A549 (cell line): Measurements from ENCODE around the gene SFR1. TPM values are rescaled to one million over a fixed set of nuclear protein-coding genes. Genes with fewer than 3 reads are reported as not detected.

ENCODE experiments used
- ATAC-seq, 2 experiments: fragments of 200-7000 bp in 1 of 2; fragments of >200 bp in 1 of 2; cut with Nextera tagmentation in 1 of 2; cut with Tn5 transposase in 1 of 2; 3 replicates each; pipeline versions ENCODE4 v1.8.0 to v1.9.1; 2018 to 2020; ENCODE audit warnings: mild to moderate bottlenecking in 1 of 2, moderate library complexity in 1 of 2
- CTCF ChIA-PET: fragments of 300-600 bp; sonication (Branson Sonifier 250); formaldehyde crosslinking; extraction: SDS; loops from one replicate; lab custom pipeline; 2021; ENCODE audit warnings: antibody characterized with exemption, inconsistent platforms; lab: Yijun Ruan, JAX
- POLR2A ChIA-PET: fragments of 350-600 bp; formaldehyde crosslinking; extraction: SDS; loops from one replicate; lab custom pipeline; 2021; ENCODE audit warnings: antibody characterized with exemption, inconsistent platforms; lab: Yijun Ruan, JAX
- DNase-seq, 2 experiments: peaks; one replicate each; pipeline versions ENCODE4 v3.0.0 to v3.0.0-alpha.2; 2011 to 2016; ENCODE audit warnings: low read depth in 1 of 2, low spot score in 1 of 2
- FAIRE-seq: peaks from 2 replicates; lab custom pipeline; 2011; peaks lifted over from hg19 to GRCh38; lab: Jason Lieb, UNC
- H3K27ac ChIP-seq, 2 experiments: fragments of >200 bp; sonication (Bioruptor Twin); formaldehyde crosslinking; 3 replicates each; pipeline ENCODE4 v1.5.1; 2016 to 2017
- H3K4me1 ChIP-seq: fragments of >200 bp; sonication (Bioruptor Twin); formaldehyde crosslinking; 3 replicates; pipeline ENCODE4 v1.6.1; 2016
- H3K4me2 ChIP-seq: fragments of >200 bp; sonication (Bioruptor Twin); formaldehyde crosslinking; 3 replicates; pipeline ENCODE4 v1.6.1; 2016
- H3K4me3 ChIP-seq: fragments of >200 bp; sonication (Bioruptor Twin); formaldehyde crosslinking; 3 replicates; pipeline ENCODE4 v1.5.1; 2016
- H3K9me3 ChIP-seq: fragments of >200 bp; sonication (Bioruptor Twin); formaldehyde crosslinking; 3 replicates; pipeline ENCODE4 v1.6.1; 2016
- ATOH8 ChIP-seq: fragments of 250-450 bp; sonication (Bioruptor Pico); IDR thresholded peaks from 2 replicates; pipeline ENCODE4 v1.5.0; 2020; ENCODE audit warnings: low read depth, mild to moderate bottlenecking, moderate library complexity
- CBX2 ChIP-seq: fragments of 200-600 bp; sonication (generic); IDR thresholded peaks from 2 replicates; pipeline ENCODE4 v1.6.1; 2016; ENCODE audit warnings: low read depth, mild to moderate bottlenecking, borderline replicate concordance
- CBX8 ChIP-seq: fragments of 200-600 bp; sonication (generic); IDR thresholded peaks from 2 replicates; pipeline ENCODE4 v1.6.1; 2016
- CEBPB ChIP-seq, 2 experiments: fragments of >200 bp in 1 of 2; sonication (Bioruptor Twin) in 1 of 2; formaldehyde crosslinking in 1 of 2; IDR thresholded peaks; 2 replicates each; pipeline ENCODE4 v1.6.1; 2012 to 2016
- CHD2 ChIP-seq: fragments of 150-350 bp; IDR thresholded peaks from 2 replicates; pipeline ENCODE4 v1.6.1; 2014; ENCODE audit warnings: low read length; ENCODE audit not compliant: partially characterized antibody
- EHF ChIP-seq: fragments of 250-450 bp; sonication (Bioruptor Pico); IDR thresholded peaks from 2 replicates; pipeline ENCODE4 v1.5.0; 2020; ENCODE audit warnings: mild to moderate bottlenecking
- EHMT2 ChIP-seq: fragments of 200-600 bp; sonication (generic); IDR thresholded peaks from 2 replicates; pipeline ENCODE4 v1.6.1; 2016; ENCODE audit warnings: antibody characterized with exemption, low read depth, mild to moderate bottlenecking, moderate library complexity
- GATA3 ChIP-seq: IDR thresholded peaks from 2 replicates; pipeline ENCODE4 v1.6.1; 2012; ENCODE audit warnings: borderline replicate concordance
- HDAC2 ChIP-seq: fragments of 200-600 bp; sonication (generic); IDR thresholded peaks from 2 replicates; pipeline ENCODE4 v1.6.1; 2016
- HES2 ChIP-seq: fragments of >200 bp; sonication (Bioruptor Twin); formaldehyde crosslinking; IDR thresholded peaks from 2 replicates; pipeline ENCODE4 v1.6.1; 2016
- HEYL ChIP-seq: fragments of 250-450 bp; sonication (Bioruptor Pico); IDR thresholded peaks from 2 replicates; pipeline ENCODE4 v1.8.0; 2021; ENCODE audit warnings: mild to moderate bottlenecking, moderate library complexity
- HOXB13 ChIP-seq: fragments of 250-450 bp; sonication (Bioruptor Pico); IDR thresholded peaks from 2 replicates; pipeline ENCODE4 v1.5.0; 2020; ENCODE audit warnings: low read depth, mild to moderate bottlenecking, moderate library complexity
- HOXB5 ChIP-seq: fragments of 250-450 bp; sonication (Bioruptor Pico); IDR thresholded peaks from 2 replicates; pipeline ENCODE4 v1.5.0; 2020; ENCODE audit warnings: mild to moderate bottlenecking, moderate library complexity
- JUN ChIP-seq, 2 experiments: fragments of >200 bp; sonication (Bioruptor Twin); formaldehyde crosslinking; IDR thresholded peaks; 2 replicates in 1 of 2; 3 replicates in 1 of 2; pipeline ENCODE4 v1.6.1; 2016 to 2017
- KDM1A ChIP-seq: fragments of 200-600 bp; sonication (generic); IDR thresholded peaks from 2 replicates; pipeline ENCODE4 v1.6.1; 2016; ENCODE audit warnings: low read depth, mild to moderate bottlenecking
- KDM5A ChIP-seq: fragments of 200-600 bp; sonication (generic); IDR thresholded peaks from 2 replicates; pipeline ENCODE4 v1.6.1; 2016; ENCODE audit warnings: antibody characterized with exemption, mild to moderate bottlenecking
- MYC ChIP-seq: IDR thresholded peaks from 2 replicates; pipeline ENCODE4 v1.6.1; 2012; ENCODE audit warnings: mild to moderate bottlenecking, inconsistent platforms, low read length, improper control_type of control experiment, borderline replicate concordance
- NPAS2 ChIP-seq: fragments of 250-450 bp; sonication (Bioruptor Pico); IDR thresholded peaks from 2 replicates; pipeline ENCODE4 v1.8.0; 2022; ENCODE audit warnings: mild to moderate bottlenecking, moderate library complexity, borderline replicate concordance
- PHF8 ChIP-seq: fragments of 200-600 bp; sonication (generic); IDR thresholded peaks from 2 replicates; pipeline ENCODE4 v1.6.1; 2016; ENCODE audit warnings: low read depth, mild to moderate bottlenecking, antibody characterized with exemption, moderate library complexity, borderline replicate concordance
- POLR2A ChIP-seq: IDR thresholded peaks from 2 replicates; pipeline ENCODE4 v1.6.1; 2012; ENCODE audit warnings: mild to moderate bottlenecking, low read length
- POLR2AphosphoS2 ChIP-seq: conservative IDR thresholded peaks from 2 replicates; pipeline ENCODE4 v1.6.1; 2012; ENCODE audit warnings: low read length, improper control_type of control experiment, inconsistent platforms
- RCOR1 ChIP-seq: fragments of 150-350 bp; IDR thresholded peaks from 2 replicates; pipeline ENCODE4 v1.6.1; 2014; ENCODE audit warnings: antibody characterized with exemption, low read length, low read depth
- REST ChIP-seq: fragments of 200-600 bp; sonication (generic); IDR thresholded peaks from 2 replicates; pipeline ENCODE4 v1.6.1; 2016; ENCODE audit warnings: antibody characterized with exemption, mild to moderate bottlenecking, moderate library complexity
- RFX5 ChIP-seq: fragments of 450-650 bp; IDR thresholded peaks from 2 replicates; pipeline ENCODE4 v1.7.1; 2014; ENCODE audit warnings: antibody characterized with exemption, mild to moderate bottlenecking, moderate library complexity
- ZC3H11A ChIP-seq: fragments of 450-650 bp; IDR thresholded peaks from 2 replicates; pipeline ENCODE4 v1.6.1; 2014; ENCODE audit warnings: antibody characterized with exemption, mild to moderate bottlenecking
- ZNF302 ChIP-seq: fragments of 250-450 bp; sonication (Bioruptor Pico); IDR thresholded peaks from 2 replicates; pipeline ENCODE4 v1.9.0; 2021; ENCODE audit warnings: inconsistent platforms, mild to moderate bottlenecking, moderate library complexity
- WGBS: methylation state at CpG from one replicate; pipeline ENCODE4 v1.1.6; 2017; ENCODE audit errors: missing lambda C conversion rate; 5-methylcytosine and 5-hydroxymethylcytosine counted together
- polyA plus RNA-seq, 4 experiments: library from polyadenylated mRNA; depleted of rRNA in 3 of 4; stranded (reverse); fragments of >200 nt; fragmentation: RNase III in 1 of 4; extraction: RNeasy Plus Mini Kit Qiagen cat#74134 plus additional on column Dnase treatment in 1 of 4; gene quantifications; 2 replicates in 3 of 4; 3 replicates in 1 of 4; pipeline ENCODE4 v1.2.3, GENCODE V29; 2011 to 2017

Gene SFR1
- polyA plus RNA-seq, 2 of the 4 experiments (the other 2 are of a cell fraction), result 16.2 to 17.6 TPM

- CTCF ChIA-PET, result interaction anchor here (1.0 to 3.1 kb wide), 4 partner anchors 14 to 51 kb away, joined by 3 to 15 read pairs (median 6); partner anchors contain the start of gene SFR1
- no peak for TF ChIP-seq ZC3H11A
- Histone ChIP-seq H3K4me3 (no peak overlapping the region), H3K4me2 (no peak overlapping the region), H3K9me3 (no peaks in the 10 kb centered on the region), H3K4me1 (no peaks in the 10 kb centered on the region), H3K27ac (no peak overlapping the region)
- no peak for ATAC-seq
- DNase-seq, result no peak
- 70% methylated on average over 3 of the region's 3 CpGs for WGBS
- no peak for FAIRE-seq
- POLR2A ChIA-PET, result no interaction called here
Observed at GRCh38 chr10:104076743-104077160, 45.2 kb upstream of the SFR1 start.

- no peak overlapping the region for H3K4me2 ChIP-seq
- no peaks in the 10 kb centered on the region for H3K4me1 ChIP-seq
- no peak overlapping the region for H3K4me3 ChIP-seq
- 81% methylated on average over 3 of the region's 3 CpGs for WGBS
- CTCF ChIA-PET, result interaction anchor here (0.6 to 3.1 kb wide), 6 partner anchors 12 to 124 kb away, joined by 3 to 15 read pairs (median 6); partner anchors contain the start of gene SFR1
- no peak for ATAC-seq
- TF ChIP-seq EHF (CRISPR knock-in tag), result no peak
- no peak for TF ChIP-seq ZC3H11A
- no peak for TF ChIP-seq KDM1A
- no peak for TF ChIP-seq HDAC2
- TF ChIP-seq POLR2A, result no peak
- TF ChIP-seq JUN (IDR thresholded peaks at IDR 0.05), result no peak
- TF ChIP-seq ZNF302, result no peak
- TF ChIP-seq, all 56 proteins: peak for 0
- DNase-seq, result no peak
- Histone ChIP-seq H3K27ac (no peak overlapping the region), H3K9me3 (no peaks in the 10 kb centered on the region)
- no peak for FAIRE-seq
- POLR2A ChIA-PET, result no interaction called here
Observed at GRCh38 chr10:104077247-104077646, 44.7 kb upstream of the SFR1 start.

- ChIA-PET CTCF (interaction anchor here (0.6 to 3.1 kb wide), 6 partner anchors 12 to 125 kb away, joined by 3 to 15 read pairs (median 6); partner anchors contain the start of gene SFR1), POLR2A (interaction anchor here (1.3 kb wide), 1 partner anchor 44 kb away, joined by 6 read pairs; the partner anchor contains the start of gene SFR1)
- H3K27ac ChIP-seq, result no peak overlapping the region
- no peaks in the 10 kb centered on the region for H3K4me1 ChIP-seq
- TF ChIP-seq PHF8, result no peak
- no peak for TF ChIP-seq HOXB5 (CRISPR knock-in tag)
- no peak for TF ChIP-seq ATOH8
- TF ChIP-seq RFX5, result no peak
- no peak for TF ChIP-seq KDM5A
- no peak for TF ChIP-seq HEYL (CRISPR knock-in tag)
- TF ChIP-seq HES2, result no peak
- TF ChIP-seq RCOR1, result no peak
- TF ChIP-seq NPAS2 (CRISPR knock-in tag), result no peak
- TF ChIP-seq MYC, result no peak
- no peak for TF ChIP-seq POLR2AphosphoS2
- TF ChIP-seq CBX8, result no peak
- no peak for TF ChIP-seq REST
- TF ChIP-seq CEBPB (IDR thresholded peaks at IDR 0.05), result no peak
- TF ChIP-seq HOXB13 (CRISPR knock-in tag), result no peak
- no peak for TF ChIP-seq EHMT2
- TF ChIP-seq CHD2, result no peak
- no peak for TF ChIP-seq JUN (IDR thresholded peaks at IDR 0.05)
- TF ChIP-seq GATA3, result no peak
- TF ChIP-seq CBX2, result no peak
- no peak overlapping the region for H3K4me2 ChIP-seq
- FAIRE-seq (no peak), DNase-seq (no peak), ATAC-seq (no peak)
- no peaks in the 10 kb centered on the region for H3K9me3 ChIP-seq
- no peak overlapping the region for H3K4me3 ChIP-seq
- WGBS, result 80% methylated on average over 5 of the region's 5 CpGs
Observed at GRCh38 chr10:104077663-104078151, 44.3 kb upstream of the SFR1 start.
